Keratinocyte (primary cell): ENCODE measurements around the gene ARHGEF6.

Experiments used
- CTCF ChIP-seq, 3 experiments: IDR thresholded peaks in 1 of 3; conservative IDR thresholded peaks in 1 of 3; optimal IDR thresholded peaks in 1 of 3; 2 replicates in 2 of 3; 3 replicates in 1 of 3; pipeline versions ENCODE3 to v1.5.1; 2011; ENCODE audit warnings: low read length in 3 of 3, mild to moderate bottlenecking in 3 of 3, moderate library complexity in 2 of 3, control low read depth in 1 of 3, inconsistent platforms in 1 of 3; ENCODE audit not compliant: insufficient read depth in 2 of 3; ENCODE audit errors: extremely low read depth in 1 of 3
- EZH2 ChIP-seq: IDR thresholded peaks from one replicate; pipeline ENCODE4 v1.6.1; 2012; ENCODE audit warnings: inconsistent platforms, mild to moderate bottlenecking, low read length, moderate library complexity

GRCh38 chrX:136684120-136684519 lies 96.6 kb downstream of the ARHGEF6 start:
- no peak for TF ChIP-seq CTCF (optimal IDR thresholded peaks at IDR 0.05 in 1 of 3, IDR thresholded peaks at IDR 0.05 in 1 of 3, conservative IDR thresholded peaks at IDR 0.05 in 1 of 3; ENCODE audit: extremely low read depth in 1 of 3, insufficient read depth in 2 of 3, low read length in 3 of 3)
- no peak for TF ChIP-seq EZH2
